ENCODE results near the gene PAX2. TPM values are rescaled to one million over a fixed set of nuclear protein-coding genes. Genes with fewer than 3 reads are reported as not detected.
A peak's percentile ranks its signal among the peaks of the same experiment; 100 is the strongest.

PAX2 gene
- total RNA-seq, 1 donor from 2014 or later, result not detected

- no peak for TF ChIP-seq CTCF (IDR thresholded peaks at IDR 0.05; ENCODE audit: partially characterized antibody, unreplicated experiment)
- Mint-ChIP-seq H3K27ac (ENCODE audit: unreplicated experiment) (no peak overlapping the region), H3K4me1 (ENCODE audit: low read depth, unreplicated experiment) (peaks cover 8% of the 10 kb centered on the region), H3K4me3 (ENCODE audit: unreplicated experiment) (peak overlapping the region; percentile 71), H3K9me3 (ENCODE audit: unreplicated experiment) (peaks cover 13% of the 10 kb centered on the region), H3K36me3 (ENCODE audit: unreplicated experiment) (no peaks in the 10 kb centered on the region), H3K27me3 (ENCODE audit: unreplicated experiment) (peaks cover 34% of the 10 kb centered on the region)
- no peak for DNase-seq
Measured at GRCh38 chr10:100749059-100749308, 3.6 kb downstream of the PAX2 start.

- Mint-ChIP-seq H3K9me3 (ENCODE audit: unreplicated experiment) (peaks cover 13% of the 10 kb centered on the region), H3K36me3 (ENCODE audit: unreplicated experiment) (no peaks in the 10 kb centered on the region), H3K27me3 (ENCODE audit: unreplicated experiment) (peaks cover 30% of the 10 kb centered on the region), H3K4me3 (ENCODE audit: unreplicated experiment) (peak overlapping the region; percentile 71), H3K27ac (ENCODE audit: unreplicated experiment) (no peak overlapping the region), H3K4me1 (ENCODE audit: low read depth, unreplicated experiment) (peaks cover 8% of the 10 kb centered on the region)
- peak; percentile 33 for DNase-seq
- no peak for TF ChIP-seq CTCF (IDR thresholded peaks at IDR 0.05; ENCODE audit: partially characterized antibody, unreplicated experiment)
Measured at GRCh38 chr10:100749309-100750217, 4.2 kb downstream of the PAX2 start.

- Mint-ChIP-seq H3K36me3 (ENCODE audit: unreplicated experiment) (no peaks in the 10 kb centered on the region), H3K4me3 (ENCODE audit: unreplicated experiment) (no peak overlapping the region), H3K9me3 (ENCODE audit: unreplicated experiment) (peaks cover 18% of the 10 kb centered on the region), H3K27ac (ENCODE audit: unreplicated experiment) (no peak overlapping the region), H3K27me3 (ENCODE audit: unreplicated experiment) (peaks cover 36% of the 10 kb centered on the region), H3K4me1 (ENCODE audit: low read depth, unreplicated experiment) (peaks cover 13% of the 10 kb centered on the region)
- no peak for TF ChIP-seq CTCF (IDR thresholded peaks at IDR 0.05; ENCODE audit: partially characterized antibody, unreplicated experiment)
- peak; percentile 32 for DNase-seq
Measured at GRCh38 chr10:100750291-100751210, 5.2 kb downstream of the PAX2 start.

GRCh38 chr10:100751211-100751933 lies 6.0 kb downstream of the PAX2 start:
- TF ChIP-seq CTCF (IDR thresholded peaks at IDR 0.05; ENCODE audit: partially characterized antibody, unreplicated experiment), result no peak
- Mint-ChIP-seq H3K4me1 (ENCODE audit: low read depth, unreplicated experiment) (peaks cover 15% of the 10 kb centered on the region), H3K4me3 (ENCODE audit: unreplicated experiment) (no peak overlapping the region), H3K9me3 (ENCODE audit: unreplicated experiment) (peaks cover 18% of the 10 kb centered on the region), H3K27me3 (ENCODE audit: unreplicated experiment) (peaks cover 35% of the 10 kb centered on the region), H3K36me3 (ENCODE audit: unreplicated experiment) (no peaks in the 10 kb centered on the region), H3K27ac (ENCODE audit: unreplicated experiment) (no peak overlapping the region)
- no peak for DNase-seq

Data from glutamatergic neuron (in vitro differentiated cells).